Fibroblast of gingiva (primary cell): Measurements from ENCODE around the gene RSAD2.
"Not testable (repeated sequence)": the region's sequence is repeated elsewhere in the genome, so short reads cannot be mapped to it uniquely, and the experiment has no call there.

Experiments
- DNase-seq: peaks from one replicate; pipeline ENCODE4 v3.0.0-alpha.2; 2011; ENCODE audit warnings: low read depth

Gene RSAD2

DNA sequence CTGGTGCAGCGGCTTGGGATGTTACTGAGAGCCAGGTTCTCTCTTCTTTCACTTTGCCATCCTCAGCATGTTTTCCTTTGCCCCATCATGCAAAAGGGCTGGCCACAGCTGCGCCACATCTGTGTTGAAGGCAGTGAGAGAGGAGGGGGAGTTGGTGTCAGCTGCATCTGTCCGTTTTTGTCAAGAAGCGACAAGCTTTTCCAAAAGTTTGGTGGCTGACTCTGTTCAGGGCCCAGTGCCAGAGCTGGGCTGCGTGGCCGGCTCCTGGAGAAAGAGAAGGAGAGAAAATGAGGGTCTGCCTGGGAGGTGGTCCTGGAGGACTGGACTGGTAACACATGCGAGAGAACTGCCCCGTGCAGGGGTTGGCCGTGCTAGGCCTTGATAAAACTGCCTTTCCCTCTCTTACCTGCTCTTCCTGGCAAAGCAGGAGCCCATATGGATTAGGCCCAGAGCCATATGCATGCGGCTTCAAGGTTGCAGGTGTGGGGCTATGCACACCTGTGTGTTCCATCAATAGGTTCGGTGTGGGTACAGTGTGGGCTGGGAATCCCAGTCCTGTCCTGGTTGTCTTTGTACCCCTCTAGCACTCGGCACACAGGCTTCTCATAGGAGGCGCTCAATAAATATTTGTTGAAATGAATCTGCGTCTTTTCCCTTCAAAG is 48.6 kb downstream of the RSAD2 start:
- no peak for DNase-seq

DNA sequence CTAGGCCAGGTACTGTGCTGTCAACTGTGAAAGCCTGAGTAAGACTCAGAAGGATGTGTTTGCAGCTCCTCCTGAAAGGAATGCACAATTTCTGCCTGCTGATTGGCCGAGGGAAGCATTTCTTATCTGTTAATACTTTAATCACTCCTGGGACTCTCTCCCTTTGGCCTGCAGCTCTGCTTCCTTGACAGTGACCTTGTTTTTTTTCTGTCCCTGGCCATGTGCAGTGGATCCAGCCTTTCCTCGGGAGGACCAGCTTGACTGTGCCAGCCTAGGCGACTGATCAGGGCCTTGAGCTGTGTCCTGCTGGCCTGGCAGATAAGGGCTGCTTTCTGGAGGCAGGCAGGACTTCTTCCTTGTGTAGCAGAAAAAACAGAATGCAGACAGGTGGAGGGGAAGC is 49.6 kb downstream of the RSAD2 start:
- DNase-seq = no peak

DNA sequence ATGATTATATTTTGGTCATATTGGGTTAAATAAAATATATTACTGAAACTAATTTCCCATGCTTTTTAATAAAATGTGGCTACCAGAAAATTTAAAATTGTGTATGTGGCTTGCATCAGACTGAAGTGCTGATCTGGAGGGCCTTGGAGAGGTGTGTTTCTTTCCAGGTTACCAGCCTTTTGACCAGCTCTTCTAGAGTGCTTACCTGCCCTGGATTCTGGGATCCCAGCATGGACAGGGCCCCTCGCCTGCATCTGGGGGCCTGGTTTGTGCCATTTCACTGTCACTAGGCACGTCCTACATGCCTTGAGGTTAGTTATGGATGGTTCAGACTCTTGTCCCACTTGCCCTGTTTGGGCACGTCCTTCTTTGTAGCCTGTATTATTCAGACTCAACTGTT is 50.2 kb downstream of the RSAD2 start:
- DNase-seq = no peak

DNA sequence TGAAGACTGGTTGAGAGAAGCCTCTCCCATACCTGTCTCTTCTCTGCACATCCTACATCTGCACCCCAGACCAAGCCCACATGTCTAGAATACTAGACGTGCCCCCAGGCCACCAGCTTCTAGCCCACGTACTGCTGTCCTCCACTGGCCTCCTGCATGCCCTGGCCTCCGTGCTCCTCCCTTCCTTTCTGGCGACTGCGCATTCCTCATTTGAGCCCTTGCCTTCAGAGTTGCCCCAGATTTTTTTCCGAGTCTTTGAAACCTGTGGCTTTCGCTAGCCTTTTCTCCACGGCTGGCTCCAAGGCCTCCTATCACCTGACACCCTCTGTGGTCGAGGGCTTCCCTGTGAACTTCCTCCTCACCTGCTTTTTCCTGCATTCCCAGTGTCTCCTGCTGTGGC is 50.9 kb downstream of the RSAD2 start:
- DNase-seq = no peak

DNA sequence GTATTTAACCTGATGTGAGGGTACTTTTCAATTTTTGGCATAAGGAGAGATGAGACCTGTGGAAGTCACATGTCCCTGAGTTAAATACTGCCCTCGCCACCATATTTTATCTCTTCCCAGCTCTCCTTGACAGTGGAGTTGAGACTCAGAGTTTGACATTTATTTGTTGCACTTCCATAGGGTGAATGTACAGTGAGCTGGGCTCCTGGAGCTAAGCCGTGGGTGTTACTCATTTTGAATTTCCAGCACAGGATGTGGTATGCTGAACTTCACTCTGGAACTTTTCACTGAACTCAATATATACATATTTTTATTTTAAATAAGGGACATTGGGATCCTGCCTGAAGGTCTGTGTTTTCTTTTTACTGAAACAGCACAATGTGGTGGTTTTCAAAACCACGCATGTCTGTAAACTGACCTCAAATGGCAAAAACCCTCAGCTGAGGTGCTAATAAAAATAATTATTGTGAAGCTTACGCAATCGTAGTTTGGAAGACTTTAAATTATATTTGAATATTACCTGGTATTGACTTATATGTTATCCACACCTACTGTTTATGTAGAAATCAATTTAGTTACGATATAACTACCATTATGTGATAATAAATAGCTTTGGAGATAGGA is 51.7 kb downstream of the RSAD2 start:
- no peak for DNase-seq

- DNase-seq = no peak
These were observed 53.5 kb downstream of the RSAD2 start for GRCh38 chr2:6930923-6931647.

- no peak for DNase-seq
These were observed 54.2 kb downstream of the RSAD2 start for GRCh38 chr2:6931753-6932152.

DNA sequence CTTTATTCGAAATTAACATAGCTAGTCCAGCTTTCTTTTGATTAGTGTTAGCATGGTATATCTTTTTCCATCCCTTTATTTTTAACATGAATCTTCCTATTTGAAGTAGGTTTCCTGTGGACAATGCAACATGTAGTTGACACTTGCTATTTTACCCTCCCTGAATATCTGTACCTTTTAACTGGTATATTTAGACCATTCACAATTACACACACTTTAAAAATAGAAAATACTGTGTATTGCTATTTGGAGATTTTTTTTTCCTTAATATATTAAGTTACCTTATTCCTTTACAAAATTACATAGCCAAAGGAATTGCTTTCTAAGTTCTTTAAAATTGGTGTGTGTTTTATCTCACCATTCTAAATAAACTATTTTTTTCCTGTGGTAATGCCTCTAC is 54.6 kb downstream of the RSAD2 start:
- no peak for DNase-seq

- no peak for DNase-seq
These were observed 55.3 kb downstream of the RSAD2 start for GRCh38 chr2:6932828-6933227.

DNA sequence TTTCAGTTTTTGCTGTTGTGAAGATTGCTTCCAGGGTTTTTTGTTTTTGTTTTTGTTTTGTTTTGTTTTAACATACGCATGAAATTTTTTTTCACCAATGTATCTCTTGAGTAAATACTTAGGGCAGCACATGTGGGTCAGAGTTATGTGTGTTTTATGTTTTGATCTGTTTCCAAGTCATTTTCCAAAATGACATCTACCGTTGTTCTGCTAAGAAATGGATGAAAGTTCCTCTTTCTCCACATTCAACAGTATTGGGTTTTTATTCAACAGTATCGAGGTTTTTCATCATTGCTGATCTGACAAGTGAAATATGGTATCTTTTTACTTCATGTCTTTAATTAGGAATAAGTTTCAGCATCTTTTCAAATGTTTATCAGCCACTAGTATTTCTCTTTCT is 56.3 kb downstream of the RSAD2 start:
- no peak for DNase-seq

- DNase-seq = no peak
These were observed 56.8 kb downstream of the RSAD2 start for GRCh38 chr2:6934345-6934744.

DNA sequence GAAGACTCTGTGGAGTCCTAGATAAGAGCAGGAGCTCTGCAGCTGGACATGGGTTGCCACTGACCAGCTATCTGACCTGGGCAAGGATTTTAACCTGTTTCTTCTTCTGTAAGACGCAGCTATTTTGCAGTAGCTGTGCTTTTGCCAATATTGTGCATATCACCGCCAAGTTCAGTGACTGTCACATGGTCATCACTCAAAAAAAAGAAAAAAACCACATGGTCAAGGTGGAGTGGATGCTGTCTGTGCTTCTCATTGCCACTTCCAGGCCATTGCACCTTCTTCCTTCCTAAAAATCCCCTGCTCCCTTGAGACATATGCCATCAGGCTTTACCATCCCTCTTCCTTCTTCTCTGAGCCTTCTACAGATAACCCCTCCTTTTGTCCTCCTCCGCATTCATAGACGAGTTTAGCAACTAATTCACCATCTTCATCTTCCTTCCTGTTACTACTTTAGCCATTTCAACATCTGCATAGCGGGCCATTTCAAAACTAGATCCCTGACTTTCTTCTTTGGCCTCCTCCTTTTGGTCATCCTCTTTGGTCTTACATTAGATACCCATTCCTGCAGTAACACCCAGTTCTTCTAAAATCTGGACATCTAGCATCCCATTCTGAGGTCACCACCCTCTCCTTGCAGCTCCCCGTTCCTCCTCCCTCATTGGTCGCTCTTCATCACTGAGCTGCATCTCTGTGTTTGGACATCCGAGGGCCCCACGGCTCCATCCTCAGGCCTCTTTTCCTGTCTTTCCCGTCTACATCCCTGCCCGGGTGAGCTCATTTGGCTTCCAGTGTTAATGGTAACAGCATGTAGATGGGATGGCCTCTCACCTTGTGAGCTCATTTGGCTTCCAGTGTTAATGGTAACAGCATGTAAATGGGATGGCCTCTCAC is 57.4 kb downstream of the RSAD2 start:
- no peak for DNase-seq

DNA sequence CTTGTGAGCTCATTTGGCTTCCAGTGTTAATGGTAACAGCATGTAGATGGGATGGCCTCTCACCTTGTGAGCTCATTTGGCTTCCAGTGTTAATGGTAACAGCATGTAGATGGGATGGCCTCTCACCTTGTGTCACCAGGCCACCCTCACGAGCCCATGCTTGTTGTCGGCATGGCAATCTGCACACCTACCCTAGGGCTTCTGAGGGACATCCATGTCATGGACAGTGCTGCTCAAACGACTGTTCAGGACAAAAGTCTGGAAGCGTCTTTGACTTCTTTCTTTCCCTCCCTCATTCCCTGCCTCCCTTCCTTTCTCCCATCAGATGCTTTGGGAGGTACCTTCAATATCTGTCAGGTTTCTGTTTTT is 58.1 kb downstream of the RSAD2 start:
- not testable (repeated sequence) for DNase-seq

GRCh38 chr2:6937157-6937556 is 59.6 kb downstream of the RSAD2 start:
- no peak for DNase-seq

DNA sequence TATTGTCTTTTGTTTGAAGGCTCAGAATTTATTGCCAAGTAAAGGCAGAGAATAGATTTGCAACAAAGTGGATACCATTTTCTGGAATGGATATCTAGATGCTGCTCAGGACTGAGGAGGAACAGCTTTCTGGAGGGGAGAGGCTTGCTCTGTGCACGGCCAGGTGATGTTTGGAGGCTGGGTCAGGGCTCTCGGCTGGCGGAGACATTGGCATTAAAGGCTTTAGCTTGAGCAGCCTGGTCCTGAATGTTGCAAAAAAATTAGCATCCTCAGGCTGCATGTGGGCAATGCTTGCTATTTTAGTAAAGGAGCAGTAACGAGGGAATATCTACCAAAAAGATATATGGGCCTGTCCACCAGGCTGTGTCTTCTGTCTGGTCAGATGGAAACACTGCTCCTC is 60.0 kb downstream of the RSAD2 start:
- DNase-seq = no peak

- DNase-seq = no peak
These were observed 61.5 kb downstream of the RSAD2 start for GRCh38 chr2:6939071-6939470.

GRCh38 chr2:6940820-6941219 is 63.2 kb downstream of the RSAD2 start:
- no peak for DNase-seq

DNA sequence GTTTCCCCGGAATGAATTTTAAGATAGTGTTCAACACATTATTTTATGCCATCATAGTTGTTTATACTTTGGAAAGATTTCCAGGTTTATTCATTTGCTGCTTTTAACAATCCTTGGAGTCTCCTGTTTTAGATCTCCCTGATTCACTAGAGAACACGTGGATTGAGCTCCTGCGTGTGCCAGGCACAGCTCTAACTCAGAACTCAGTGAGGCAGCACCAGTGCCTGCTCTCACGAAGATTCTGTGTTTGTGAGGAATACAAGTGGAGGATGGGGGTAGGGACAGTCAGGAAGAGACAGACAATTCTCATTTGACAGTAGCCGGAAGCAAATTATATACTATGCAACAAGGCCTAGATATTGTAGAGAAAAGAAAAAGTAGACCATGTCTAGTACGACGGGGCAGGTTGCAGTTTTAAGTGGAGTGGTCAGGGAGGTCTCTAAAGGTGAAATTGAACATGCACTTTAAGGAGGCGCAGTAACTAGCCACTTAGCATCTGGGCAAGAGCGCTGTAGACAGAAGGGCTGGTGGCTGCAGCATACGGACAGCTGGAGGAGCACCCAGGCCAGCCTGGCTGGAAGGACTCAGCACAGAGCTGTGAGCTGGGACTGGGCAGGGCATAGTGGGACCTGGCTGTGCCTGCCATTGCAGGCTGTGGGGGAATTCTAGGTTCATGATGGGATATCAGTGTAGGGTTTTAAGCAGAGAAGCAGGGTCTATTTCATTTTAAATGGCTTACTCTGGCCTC is 63.9 kb downstream of the RSAD2 start:
- DNase-seq = no peak

DNA sequence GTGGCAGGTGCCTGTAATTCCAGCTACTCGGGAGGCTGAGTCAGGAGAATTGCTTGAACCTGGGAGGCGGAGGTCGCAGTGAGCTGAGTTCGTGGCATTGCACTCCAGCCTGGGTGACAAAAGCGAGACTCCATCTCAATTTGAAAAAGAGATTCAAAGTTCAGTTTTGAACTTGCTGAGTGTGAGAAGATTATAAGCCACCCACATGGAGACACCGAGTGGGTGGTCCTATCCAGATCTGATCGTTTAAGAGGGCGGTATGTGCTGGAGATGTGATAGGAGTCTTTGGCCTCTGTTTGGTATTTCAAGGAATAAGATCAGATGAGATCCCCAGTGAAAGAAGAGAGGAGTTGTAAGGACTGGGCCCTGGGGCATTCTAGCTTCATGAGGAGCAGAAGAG is 65.3 kb downstream of the RSAD2 start:
- no peak for DNase-seq

GRCh38 chr2:6943523-6943922 is 65.9 kb downstream of the RSAD2 start:
- DNase-seq = no peak

DNA sequence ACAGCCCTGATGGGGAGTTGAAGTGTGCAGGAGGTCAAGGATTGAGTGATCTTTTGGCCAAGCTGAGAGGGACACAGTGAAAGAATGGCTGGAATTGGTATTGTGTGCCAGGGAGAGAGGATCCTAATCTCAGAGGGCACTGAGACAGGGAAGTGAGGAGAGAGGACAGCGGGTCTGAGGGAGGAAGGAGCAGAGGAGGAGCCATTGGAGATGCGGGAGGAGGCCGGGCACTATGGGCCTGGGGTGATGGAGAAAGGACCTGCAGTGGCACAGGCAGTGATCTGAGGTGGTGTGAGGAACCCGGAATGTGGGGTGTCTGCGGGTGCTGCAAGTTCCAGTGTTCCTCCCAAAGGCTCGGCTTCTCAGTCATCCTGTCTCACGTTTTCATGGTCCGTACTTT is 66.4 kb downstream of the RSAD2 start:
- DNase-seq = no peak

DNA sequence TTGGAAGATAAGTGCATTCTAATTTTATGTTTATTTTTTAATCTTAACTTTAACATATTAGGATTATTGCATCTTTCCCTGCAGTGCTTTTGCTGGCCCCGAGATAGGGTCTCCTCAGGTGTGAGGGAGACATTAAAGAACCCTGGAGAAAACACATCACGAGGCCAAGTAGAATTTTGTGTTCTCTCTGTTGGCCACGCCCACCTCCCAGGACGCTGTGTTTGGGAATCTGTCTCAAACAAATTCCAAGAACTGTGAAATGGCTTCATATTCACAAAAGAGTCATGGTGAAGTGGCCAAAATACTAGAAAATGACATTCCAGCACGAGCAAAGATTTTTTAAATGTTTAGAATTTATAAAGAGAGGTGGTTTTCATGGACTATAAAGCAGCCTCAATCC is 67.0 kb downstream of the RSAD2 start:
- DNase-seq = no peak
